ENCODE data around the gene PPP1R12B. TPM values are rescaled to one million over a fixed set of nuclear protein-coding genes. Genes with fewer than 3 reads are reported as not detected.
"Not testable (repeated sequence)": the region's sequence is repeated elsewhere in the genome, so short reads cannot be mapped to it uniquely, and the experiment has no call there.

The PPP1R12B gene
- total RNA-seq, 3 donors from 2014 or later: 80.9 to 655 (median 89.0) TPM

DNA sequence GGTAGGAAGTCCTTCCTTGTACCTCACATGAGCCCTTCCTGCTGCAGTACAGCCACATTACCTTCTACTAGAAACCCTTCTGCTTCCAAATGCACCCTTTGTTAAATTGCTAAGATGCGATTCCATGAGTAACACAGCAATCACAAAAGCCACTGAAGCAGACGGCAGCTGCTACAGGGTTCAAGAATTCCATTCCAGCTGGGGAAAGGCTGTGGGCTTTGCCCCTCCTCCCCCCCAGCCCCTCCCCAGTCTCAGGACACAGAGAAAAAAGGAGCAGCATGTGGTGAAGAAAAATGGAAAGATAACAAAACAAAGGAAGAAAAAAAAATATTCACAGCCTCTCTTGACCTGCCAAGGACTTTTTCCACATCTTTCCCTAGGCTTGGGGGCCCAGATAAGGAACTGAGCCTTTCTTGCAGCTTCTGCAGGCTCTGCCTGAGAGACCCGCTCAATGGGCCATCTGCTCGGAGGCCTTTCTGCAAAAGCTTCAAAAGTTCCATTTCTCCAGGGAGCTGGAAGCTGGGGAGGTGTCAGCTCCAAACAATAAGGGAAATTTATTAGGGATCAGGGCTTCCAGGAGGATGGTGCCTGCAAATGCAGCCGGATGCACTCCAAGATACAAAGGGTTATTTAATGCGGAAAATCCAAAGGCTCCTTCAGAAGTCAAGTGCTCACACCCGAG lies 289.7 kb downstream of the PPP1R12B start:
- Histone ChIP-seq H3K36me3 (ENCODE audit: low read depth) (no peaks in the 10 kb centered on the region), H3K9me3 (no peaks in the 10 kb centered on the region), H3K4me1 (ENCODE audit: low read depth) (peaks cover 27% of the 10 kb centered on the region), H3K4me3 (no peak overlapping the region)
- DNase-seq (no peak), ATAC-seq (no peak)
- intact Hi-C loops (cut with DNase I, micrococcal nuclease): no loop called here
- TF ChIP-seq, protein P1, sequence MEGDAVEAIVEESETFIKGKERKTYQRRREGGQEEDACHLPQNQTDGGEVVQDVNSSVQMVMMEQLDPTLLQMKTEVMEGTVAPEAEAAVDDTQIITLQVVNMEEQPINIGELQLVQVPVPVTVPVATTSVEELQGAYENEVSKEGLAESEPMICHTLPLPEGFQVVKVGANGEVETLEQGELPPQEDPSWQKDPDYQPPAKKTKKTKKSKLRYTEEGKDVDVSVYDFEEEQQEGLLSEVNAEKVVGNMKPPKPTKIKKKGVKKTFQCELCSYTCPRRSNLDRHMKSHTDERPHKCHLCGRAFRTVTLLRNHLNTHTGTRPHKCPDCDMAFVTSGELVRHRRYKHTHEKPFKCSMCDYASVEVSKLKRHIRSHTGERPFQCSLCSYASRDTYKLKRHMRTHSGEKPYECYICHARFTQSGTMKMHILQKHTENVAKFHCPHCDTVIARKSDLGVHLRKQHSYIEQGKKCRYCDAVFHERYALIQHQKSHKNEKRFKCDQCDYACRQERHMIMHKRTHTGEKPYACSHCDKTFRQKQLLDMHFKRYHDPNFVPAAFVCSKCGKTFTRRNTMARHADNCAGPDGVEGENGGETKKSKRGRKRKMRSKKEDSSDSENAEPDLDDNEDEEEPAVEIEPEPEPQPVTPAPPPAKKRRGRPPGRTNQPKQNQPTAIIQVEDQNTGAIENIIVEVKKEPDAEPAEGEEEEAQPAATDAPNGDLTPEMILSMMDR (IDR thresholded peaks at IDR 0.05): no peak

DNA sequence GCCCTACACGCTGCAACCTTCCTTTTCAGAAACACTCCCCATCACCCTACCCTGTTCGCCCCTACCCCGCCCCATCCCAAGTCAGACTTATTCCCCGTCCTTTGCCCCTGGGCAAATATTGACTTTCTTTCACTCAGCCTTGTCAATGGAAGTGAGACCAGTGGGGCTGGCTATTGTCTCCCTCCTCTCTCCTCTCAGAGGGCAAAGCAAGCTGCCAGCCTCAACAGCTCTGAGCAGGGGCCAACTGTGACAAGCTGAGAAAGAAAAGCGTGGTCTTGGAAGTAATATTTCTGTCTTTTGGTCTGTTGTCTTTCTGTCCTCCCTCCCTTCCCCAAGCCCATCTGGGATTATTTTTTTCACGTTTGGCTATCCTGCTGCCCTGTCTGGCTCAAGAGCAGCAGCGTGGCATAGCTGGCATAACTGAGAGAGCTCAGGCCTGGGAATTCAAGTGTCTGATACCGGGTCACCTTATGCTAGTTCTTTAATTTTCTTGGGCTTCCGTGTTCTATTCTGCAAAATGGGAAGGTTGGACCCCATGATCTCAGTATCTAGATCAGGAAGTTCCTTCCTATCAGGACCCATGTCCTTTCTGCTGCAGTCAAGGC lies 290.3 kb downstream of the PPP1R12B start:
- peaks cover 34% of the 10 kb centered on the region for H3K4me1 ChIP-seq (ENCODE audit: low read depth)
- H3K36me3 ChIP-seq (ENCODE audit: low read depth); intact Hi-C loops (cut with DNase I, micrococcal nuclease); H3K9me3 ChIP-seq; H3K4me3 ChIP-seq: not testable (repeated sequence)
- peak in 2 of 3 donors; percentile 65 to 69 for DNase-seq
- ATAC-seq: peak; percentile 87

DNA sequence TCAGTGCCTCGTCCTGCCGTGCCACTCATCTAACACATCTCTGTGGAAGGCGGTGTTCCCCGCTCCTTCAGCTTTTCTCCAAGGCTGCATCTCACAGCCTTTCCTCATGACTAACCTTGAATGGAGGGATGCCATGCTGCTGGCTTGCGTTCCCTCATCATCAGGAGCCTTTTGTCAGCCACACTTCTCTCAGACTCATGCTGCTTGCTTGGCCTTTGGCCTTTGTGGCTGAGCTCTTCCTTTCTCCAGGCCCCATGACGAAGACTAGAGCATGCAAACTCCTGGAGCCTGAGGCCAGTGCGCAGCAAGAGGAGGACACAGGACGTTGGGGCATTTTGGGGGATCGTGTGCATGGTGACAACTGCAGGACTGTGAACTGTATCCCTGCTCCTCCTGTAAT lies 291.0 kb downstream of the PPP1R12B start:
- Histone ChIP-seq H3K4me3 (no peak overlapping the region), H3K4me1 (ENCODE audit: low read depth) (peaks cover 37% of the 10 kb centered on the region), H3K36me3 (ENCODE audit: low read depth) (no peaks in the 10 kb centered on the region), H3K9me3 (no peaks in the 10 kb centered on the region)
- DNase-seq: no peak
- TF ChIP-seq, protein P1 (IDR thresholded peaks at IDR 0.05): no peak
- intact Hi-C loops (cut with DNase I, micrococcal nuclease): no loop called here
- ATAC-seq: no peak

DNA sequence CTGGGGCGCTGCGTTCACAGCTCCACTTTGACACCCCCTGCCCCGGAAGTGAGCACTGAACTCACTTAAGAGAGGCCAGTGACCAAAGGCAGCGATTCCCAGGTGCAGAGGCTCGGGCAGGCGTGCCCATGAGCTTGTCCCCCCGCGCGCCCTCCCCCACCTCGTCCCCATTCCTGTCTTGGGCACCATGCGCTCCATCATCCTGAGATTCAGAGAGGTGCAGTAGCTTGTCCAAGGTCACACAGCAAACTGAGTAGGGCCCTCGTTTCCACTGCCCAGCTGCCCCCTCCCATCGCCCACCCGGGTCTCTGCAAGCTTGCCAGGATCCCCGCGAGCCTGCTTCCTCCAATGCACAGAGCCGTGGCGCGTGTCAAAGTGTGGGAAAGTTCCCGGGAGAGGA lies 293.7 kb downstream of the PPP1R12B start:
- Histone ChIP-seq H3K9me3 (no peaks in the 10 kb centered on the region), H3K4me1 (ENCODE audit: low read depth) (peaks cover 37% of the 10 kb centered on the region), H3K4me3 (no peak overlapping the region), H3K36me3 (ENCODE audit: low read depth) (no peaks in the 10 kb centered on the region)
- ATAC-seq (no peak), DNase-seq (peak in 1 of 3 donors; percentile 27)
- intact Hi-C loops (cut with DNase I, micrococcal nuclease): no loop called here
- TF ChIP-seq, protein P1 (IDR thresholded peaks at IDR 0.05): no peak

Other genes with a start within 250 kb of the PPP1R12B start
- gene GPR37L1, start 225.8 kb upstream of the PPP1R12B start, total RNA-seq: 1 to 10 TPM; 2.4 to 3.5 (median 2.9) TPM
- 10 to 100 TPM; 36.3 to 69.6 (median 41.2) TPM for gene ARL8A, start 204.0 kb upstream of the PPP1R12B start, total RNA-seq
- 1 to 10 TPM; 5.0 to 6.3 (median 6.1) TPM for gene PTPN7, start 188.1 kb upstream of the PPP1R12B start, total RNA-seq
- gene LGR6, start 154.9 kb upstream of the PPP1R12B start, total RNA-seq: 1 to 10 TPM in 2 of 3 donors, under 1 TPM in 1; 0.66 to 4.2 (median 1.3) TPM
- 10 to 100 TPM in 1 of 3 donors, 1 to 10 TPM in 2; 4.9 to 13.7 (median 6.7) TPM for gene UBE2T, start 6.8 kb upstream of the PPP1R12B start, total RNA-seq

All from mucosa of descending colon (tissue), 3 donors.